Right ventricle myocardium inferior (tissue), 1 donor: Measurements from ENCODE around the gene CARD8. TPM values are rescaled to one million over a fixed set of nuclear protein-coding genes. Genes with fewer than 3 reads are reported as not detected.

Experiments
- ATAC-seq: fragments of 200-7000 bp; cut with Tn5 transposase; one replicate; pipeline ENCODE4 v1.9.1; 2020; ENCODE audit warnings: mild to moderate bottlenecking, moderate library complexity
- DNase-seq: peaks from one replicate; pipeline ENCODE4 v3.0.0; 2021; ENCODE audit errors: missing footprints
- intact Hi-C: fragments of 100-400 bp; cut with DNase I; formaldehyde crosslinking; loops from one replicate; pipeline ENCODE4 v1.11.0; 2022
- total RNA-seq: library from RNA; stranded (reverse); fragmentation: NEBNext Ultra II Directional; extraction: Animal tissue kit (Norgen Biotek cat#: 25700); gene quantifications from one replicate; pipeline ENCODE4 v1.2.1, GENCODE V29; 2021
- donor health status: DM: no; HTN: yes; CAD: no; lungs with severe emphysema.

The CARD8 gene
- total RNA-seq, 1 donor from 2014 or later: 34.5 TPM

- DNase-seq (no peak), ATAC-seq (no peak)
- intact Hi-C loops: no loop called here
Measured at GRCh38 chr19:48190885-48191284, 64.8 kb downstream of the CARD8 start.

- intact Hi-C loops: no loop called here
- ATAC-seq: no peak
- no peak for DNase-seq
Measured at GRCh38 chr19:48190288-48190884, 65.3 kb downstream of the CARD8 start.

- no peak for DNase-seq
Measured at GRCh38 chr19:48186541-48186991, 69.1 kb downstream of the CARD8 start.

GRCh38 chr19:48186015-48186414 is 69.7 kb downstream of the CARD8 start:
- no peak for DNase-seq
- no peak for ATAC-seq
- intact Hi-C loops: no loop called here

More at GRCh38 chr19:48186541-48186991, 69.1 kb downstream of the CARD8 start:
- no peak for ATAC-seq
- intact Hi-C loops: no loop called here

- intact Hi-C loops: no loop called here
- no peak for ATAC-seq
Measured at GRCh38 chr19:48183356-48183755, 72.4 kb downstream of the CARD8 start.

GRCh38 chr19:48182434-48182833 is 73.3 kb downstream of the CARD8 start:
- no peak for DNase-seq
- no peak for ATAC-seq
- intact Hi-C loops: no loop called here

More at GRCh38 chr19:48183356-48183755, 72.4 kb downstream of the CARD8 start:
- DNase-seq: no peak

GRCh38 chr19:48181505-48181904 is 74.2 kb downstream of the CARD8 start:
- intact Hi-C loops: no loop called here
- ATAC-seq (no peak), DNase-seq (no peak)

GRCh38 chr19:48176226-48176625 is 79.5 kb downstream of the CARD8 start:
- ATAC-seq (no peak), DNase-seq (no peak)
- intact Hi-C loops: loop anchor here (10.0 kb wide), 1 partner anchor 909 kb away; the partner anchor contains the start of gene SNRNP70

- DNase-seq: no peak
- ATAC-seq: no peak
- intact Hi-C loops: loop anchor here (10.0 kb wide), 1 partner anchor 909 kb away; the partner anchor contains the start of gene SNRNP70
Measured at GRCh38 chr19:48175578-48175977, 80.1 kb downstream of the CARD8 start.

- intact Hi-C loops: loop anchor here (10.0 kb wide), 1 partner anchor 910 kb away; the partner anchor contains the start of gene SNRNP70
- DNase-seq: no peak
- ATAC-seq: no peak
Measured at GRCh38 chr19:48174445-48175030, 81.2 kb downstream of the CARD8 start.

GRCh38 chr19:48171710-48172109 is 84.0 kb downstream of the CARD8 start:
- ATAC-seq (no peak), DNase-seq (no peak)
- intact Hi-C loops: loop anchor here (10.0 kb wide), 1 partner anchor 913 kb away; the partner anchor contains the start of gene SNRNP70

- no peak for DNase-seq
- intact Hi-C loops: loop anchor here (10.0 kb wide), 1 partner anchor 914 kb away; the partner anchor contains the start of gene SNRNP70
- ATAC-seq: no peak
Measured at GRCh38 chr19:48170817-48171347, 84.8 kb downstream of the CARD8 start.

- peak; percentile 96 for DNase-seq
- intact Hi-C loops: loop anchor here (10.0 kb wide), 1 partner anchor 915 kb away; the partner anchor contains the start of gene SNRNP70
- ATAC-seq: peak; percentile 97
Measured at GRCh38 chr19:48169939-48170803, 85.5 kb downstream of the CARD8 start, which contains the start of the genes LIG1 and ZSWIM9. Gene LIG1, minus strand, starts transcription at chr19:48170344. Its CDS starts 4,778 bp downstream, at chr19:48165566. Gene ZSWIM9, plus strand, starts transcription at chr19:48170680. Its CDS starts 1,123 bp downstream, at chr19:48171803.

- peak; percentile 24 for ATAC-seq
- intact Hi-C loops: no loop called here
- peak; percentile 88 for DNase-seq
Measured at GRCh38 chr19:48169578-48169938, 86.2 kb downstream of the CARD8 start.

GRCh38 chr19:48168689-48169088 is 87.0 kb downstream of the CARD8 start:
- ATAC-seq (no peak), DNase-seq (no peak)
- intact Hi-C loops: no loop called here

- DNase-seq (no peak), ATAC-seq (peak; percentile 64)
- intact Hi-C loops: no loop called here
Measured at GRCh38 chr19:48158210-48158790, 97.4 kb downstream of the CARD8 start.
